CD4-positive, alpha-beta T cell treated with Interleukin-6 at 100 ng/mL for 8 hours (primary cell): Measurements from ENCODE around the gene WSB1.
"Not testable (repeated sequence)": the region's sequence is repeated elsewhere in the genome, so short reads cannot be mapped to it uniquely, and the experiment has no call there.

ENCODE experiments used
- DNase-seq: peaks from one replicate; pipeline ENCODE4 v3.0.0-alpha.2; 2020; ENCODE audit warnings: mixed read lengths, low spot score

Gene WSB1

DNA sequence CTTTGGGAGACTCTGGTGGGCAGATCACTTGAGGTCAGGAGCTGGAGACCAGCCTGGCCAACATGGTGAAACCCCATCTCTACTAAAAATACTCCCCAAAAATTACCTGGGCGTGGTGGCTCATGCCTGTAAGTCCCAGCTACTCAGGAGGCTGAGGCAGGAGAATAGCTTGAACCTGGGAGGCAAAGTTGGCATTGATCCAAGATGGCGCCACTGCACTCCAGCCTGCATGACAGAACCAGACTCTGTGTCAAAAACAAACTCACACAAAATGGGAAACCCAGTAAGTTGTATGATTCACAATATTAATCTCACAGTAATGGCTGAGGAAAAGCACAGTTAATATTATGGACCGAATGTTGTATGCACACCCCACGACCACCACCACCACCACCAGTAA is 24.3 kb downstream of the WSB1 start:
- no peak for DNase-seq

DNA sequence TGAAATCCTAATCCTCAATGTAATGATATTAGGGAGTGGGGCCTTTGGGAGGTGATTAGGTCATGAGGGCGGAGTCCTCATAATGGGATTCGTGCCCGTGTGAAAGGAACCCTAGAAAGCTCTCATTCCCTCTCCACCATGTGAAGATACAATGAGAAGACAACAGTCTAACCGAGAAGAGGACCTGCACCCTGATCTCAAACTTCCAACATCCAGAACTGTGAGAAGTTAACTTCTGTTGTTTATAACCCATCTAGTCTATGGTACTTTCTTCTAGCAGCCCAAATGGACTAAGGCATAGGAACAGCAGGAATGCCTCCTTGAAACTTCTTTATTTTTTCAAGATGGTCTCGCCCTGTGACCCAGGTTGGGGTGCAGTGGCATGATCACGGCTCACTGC is 24.7 kb downstream of the WSB1 start:
- DNase-seq: no peak

DNA sequence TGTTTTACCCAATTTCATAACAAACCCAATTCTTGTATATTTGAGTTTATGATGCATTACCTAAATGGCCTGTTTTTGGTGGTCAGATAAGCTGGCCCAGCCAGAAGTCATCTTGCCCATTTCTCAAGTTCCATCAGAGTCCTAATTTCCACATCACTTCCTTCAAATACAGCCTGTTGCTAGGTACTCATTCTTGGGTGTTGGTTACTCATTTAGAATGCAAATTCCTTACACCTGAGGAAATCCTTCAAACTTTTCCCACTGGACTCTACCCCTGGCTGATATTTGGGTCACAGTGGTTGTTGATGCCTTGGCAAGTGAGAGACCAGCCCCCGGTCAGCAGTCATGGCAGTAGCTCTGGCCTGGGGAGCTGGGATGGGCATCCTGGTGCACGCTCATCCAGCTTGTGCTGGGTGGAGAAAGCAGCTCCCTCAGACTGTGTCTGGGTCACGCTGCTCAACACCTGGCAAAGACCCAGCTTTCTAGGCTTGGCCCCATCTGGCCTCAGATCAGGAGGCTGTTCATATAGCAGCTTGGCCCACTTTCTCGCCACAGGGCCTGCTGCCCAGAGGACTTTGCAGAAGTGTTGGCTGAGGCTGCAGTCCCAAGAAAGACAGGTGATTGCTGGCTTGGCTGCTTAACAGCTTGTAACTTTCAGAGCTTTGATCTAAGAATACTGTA is 25.8 kb downstream of the WSB1 start:
- DNase-seq: no peak

DNA sequence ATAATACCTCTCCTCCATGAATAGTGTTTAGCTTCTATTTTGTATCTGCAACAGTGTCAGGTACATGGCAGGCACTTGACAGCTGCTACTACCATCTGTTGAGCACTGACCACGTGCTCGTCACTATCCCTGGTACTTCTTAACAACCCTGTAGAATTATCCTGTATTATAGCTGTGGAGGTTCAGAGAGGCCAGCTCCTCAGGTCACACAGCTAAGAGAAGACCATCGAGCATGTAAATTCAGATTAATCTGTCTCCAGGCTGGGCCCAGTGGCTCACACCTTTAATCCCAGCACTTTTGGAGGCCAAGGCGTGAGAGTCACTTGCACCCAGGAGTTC is 26.3 kb downstream of the WSB1 start:
- DNase-seq: no peak

DNA sequence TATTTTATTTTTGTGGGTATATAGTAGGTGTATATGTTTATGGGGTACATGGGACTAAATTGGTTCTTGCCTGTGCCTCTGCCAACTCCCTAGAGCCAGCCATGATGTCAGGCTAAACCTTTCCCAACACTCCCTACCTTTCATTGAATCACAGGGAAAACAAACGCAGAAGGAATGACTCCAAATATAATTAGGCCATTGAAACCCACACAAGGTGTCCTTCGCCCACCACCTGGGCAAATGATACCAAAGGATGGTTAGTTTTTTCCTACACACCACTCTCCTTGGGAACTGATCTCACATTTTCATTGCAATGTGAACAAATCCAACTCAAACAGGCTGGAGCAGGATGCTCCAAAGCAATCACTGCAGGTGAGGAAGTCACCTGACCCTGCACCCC is 27.5 kb downstream of the WSB1 start:
- DNase-seq: no peak

DNA sequence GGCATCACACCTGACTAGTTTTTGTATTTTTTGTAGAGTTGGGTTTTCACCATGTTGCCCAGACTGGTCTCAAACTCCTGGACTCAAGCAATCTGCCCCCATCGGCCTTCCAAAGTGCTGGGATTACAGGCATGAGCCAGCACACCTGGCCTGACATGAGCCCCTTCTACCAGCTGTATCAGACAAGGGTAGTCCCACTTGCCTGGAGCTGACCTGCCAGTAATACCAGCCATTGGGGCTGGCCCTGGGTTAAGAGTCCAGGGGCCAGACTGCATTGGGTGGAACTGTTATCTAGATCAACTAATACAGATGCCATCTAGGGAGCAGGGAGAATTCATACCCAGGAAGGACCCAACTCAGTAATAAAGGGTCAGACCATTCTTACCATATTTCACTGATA is 28.1 kb downstream of the WSB1 start:
- DNase-seq: no peak

- DNase-seq: no peak
Measured at GRCh38 chr17:27322690-27323508, 29.0 kb downstream of the WSB1 start.

- no peak for DNase-seq
Measured at GRCh38 chr17:27323538-27324215, 29.8 kb downstream of the WSB1 start.

- no peak for DNase-seq
Measured at GRCh38 chr17:27324771-27325339, 30.9 kb downstream of the WSB1 start.

DNA sequence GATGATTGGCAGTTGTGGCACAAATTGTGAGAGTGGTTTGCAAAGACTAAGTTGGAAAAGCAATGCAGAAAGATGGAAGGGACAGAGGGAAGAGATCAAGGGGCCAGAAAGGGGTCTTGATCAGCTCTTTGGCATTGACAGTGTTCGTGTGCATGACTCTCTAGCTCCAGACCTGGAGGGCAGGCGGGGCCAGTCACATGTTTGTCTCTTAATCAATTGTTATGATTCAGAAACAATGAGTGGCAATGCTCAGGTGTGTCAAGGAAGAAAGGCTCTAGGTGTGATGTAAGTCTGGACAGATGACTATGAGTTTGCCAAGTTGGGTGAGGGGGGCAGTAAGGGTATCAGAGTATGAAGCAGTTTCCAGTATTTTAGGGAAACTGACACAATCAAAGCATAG is 32.1 kb downstream of the WSB1 start:
- no peak for DNase-seq

DNA sequence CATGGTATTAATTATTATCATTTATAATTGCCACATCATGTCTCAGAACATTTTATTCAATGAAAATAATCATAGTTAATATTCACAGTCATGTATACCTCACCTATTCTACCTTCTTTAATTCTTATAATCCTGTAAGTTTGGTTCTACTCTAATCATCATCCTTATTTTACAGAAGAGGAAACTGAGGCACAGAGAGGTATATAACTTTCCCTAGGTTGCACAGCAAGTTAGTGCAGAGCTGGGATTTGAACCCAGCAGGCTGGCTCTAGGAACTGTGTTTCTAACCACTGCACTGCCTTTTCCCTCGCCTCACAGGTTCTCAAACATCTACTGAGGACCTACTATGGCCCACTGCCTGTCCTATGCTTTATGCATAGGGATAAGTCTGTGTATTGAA is 32.7 kb downstream of the WSB1 start:
- DNase-seq: no peak

DNA sequence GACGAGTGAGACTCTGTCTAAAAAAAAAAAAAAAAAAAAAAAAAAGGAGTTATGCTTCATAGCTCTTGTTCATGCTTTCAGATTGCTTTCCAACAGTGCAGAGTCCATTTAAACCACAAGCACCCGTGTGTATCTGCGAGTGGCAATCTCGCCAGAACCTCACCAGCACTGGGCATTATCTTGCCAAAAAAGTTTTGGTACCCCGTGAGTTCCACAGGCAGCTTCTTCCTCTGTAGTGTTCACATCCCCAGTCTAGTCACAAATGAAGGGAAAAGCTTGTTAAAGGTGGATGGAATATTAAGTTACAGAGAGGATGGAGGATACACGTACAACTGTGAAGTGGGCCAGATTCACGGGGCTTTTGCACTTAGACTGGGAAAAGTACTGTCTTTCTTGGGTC is 33.5 kb downstream of the WSB1 start:
- DNase-seq: no peak

DNA sequence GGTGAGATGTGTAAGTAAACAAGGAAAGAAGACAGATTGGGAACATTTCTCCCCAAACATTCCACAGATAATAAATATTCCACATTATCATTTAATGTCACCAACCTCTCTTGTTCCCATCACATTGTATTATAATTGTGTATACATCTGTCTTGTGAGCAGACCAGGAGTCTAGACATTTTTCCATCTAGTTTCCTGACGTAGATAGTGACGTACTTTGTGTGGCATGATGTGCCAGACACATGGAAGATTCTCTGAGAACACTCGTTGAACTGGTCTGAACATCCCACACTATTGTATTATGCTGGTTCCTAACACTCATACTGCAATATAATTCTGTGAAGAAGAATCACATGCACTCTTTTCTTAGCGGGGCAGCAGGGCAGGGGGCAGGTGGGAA is 34.0 kb downstream of the WSB1 start:
- no peak for DNase-seq

- DNase-seq: not testable (repeated sequence)
Measured at GRCh38 chr17:27328686-27329085, 34.8 kb downstream of the WSB1 start.

DNA sequence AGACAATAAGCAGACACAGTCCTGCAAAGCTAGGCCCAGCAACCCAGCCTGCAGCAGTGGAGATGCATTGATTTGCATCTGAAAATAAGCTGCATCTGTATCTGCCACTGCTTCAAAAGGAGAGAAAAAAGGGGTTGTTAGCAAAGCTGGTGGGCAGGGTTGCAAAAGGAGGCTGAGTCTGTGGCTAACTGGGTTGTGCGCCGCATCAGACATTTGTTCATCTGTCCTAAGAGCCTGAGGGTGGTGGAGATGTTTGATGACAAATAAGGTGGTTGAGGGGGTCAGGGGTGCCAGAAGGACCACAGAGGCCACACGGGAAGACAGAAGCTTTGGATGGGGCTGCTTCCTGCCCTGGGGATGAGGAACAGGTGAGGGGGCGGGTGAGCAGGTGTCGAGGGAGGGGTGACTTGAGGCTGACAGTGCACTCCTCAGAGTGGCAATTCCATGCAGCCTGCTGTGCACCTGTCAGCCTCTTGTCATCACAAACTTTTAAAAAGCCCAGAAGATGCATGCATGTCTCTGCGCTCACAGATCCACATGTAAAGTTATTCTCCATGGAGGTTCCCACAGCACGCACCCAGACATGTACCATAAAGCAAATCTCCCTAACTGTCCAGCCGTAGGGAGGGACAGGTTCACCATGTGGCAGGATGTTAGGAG is 35.4 kb downstream of the WSB1 start:
- DNase-seq: no peak

DNA sequence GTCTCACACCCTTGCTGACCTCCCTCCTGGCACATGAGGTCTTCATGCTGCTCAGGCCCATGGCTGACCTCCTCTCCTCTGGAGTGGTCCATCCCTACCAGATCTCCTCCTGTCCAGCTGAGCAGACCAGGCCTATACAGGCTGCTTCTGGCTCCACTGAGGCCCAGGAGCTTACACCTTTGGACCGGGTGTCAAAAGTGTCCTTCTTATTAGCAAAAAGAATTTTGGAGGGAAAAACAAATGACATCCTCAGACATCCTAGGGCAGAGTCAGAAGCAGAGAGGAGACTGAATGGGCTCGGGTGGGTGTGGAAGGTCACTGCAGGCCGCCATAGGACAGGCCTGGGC is 38.1 kb downstream of the WSB1 start:
- DNase-seq: no peak

- peak; percentile 87 for DNase-seq
Measured at GRCh38 chr17:27332485-27333409, 38.8 kb downstream of the WSB1 start.

DNA sequence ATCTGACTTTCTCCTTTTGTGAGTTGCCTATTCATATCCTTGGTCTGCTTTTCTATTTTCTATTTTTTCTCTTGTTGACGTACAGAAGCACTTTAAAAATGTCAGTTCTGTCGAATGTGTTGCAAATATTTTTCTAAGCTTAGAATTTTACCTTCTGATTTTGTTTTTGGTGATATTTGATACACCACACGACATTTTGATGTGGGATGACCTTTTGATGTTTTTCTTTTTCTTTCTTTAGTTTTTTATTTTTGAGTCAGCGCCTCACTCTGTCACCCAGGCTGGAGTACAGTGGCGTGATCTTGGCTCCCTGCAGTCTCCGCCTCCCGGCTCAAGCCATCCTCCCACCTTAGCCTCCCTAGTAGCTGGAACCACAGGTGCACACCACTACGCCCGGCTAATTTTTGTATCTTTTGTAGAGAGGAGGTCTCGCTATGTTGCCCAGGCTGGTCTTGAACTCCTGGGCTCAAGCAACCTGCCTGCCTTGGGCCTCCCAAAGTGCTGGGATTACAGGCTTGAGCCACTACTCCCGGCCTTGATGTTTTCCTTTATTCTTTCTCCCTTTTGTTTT is 39.6 kb downstream of the WSB1 start:
- DNase-seq: no peak

- DNase-seq: no peak
Measured at GRCh38 chr17:27336184-27336583, 42.3 kb downstream of the WSB1 start.

DNA sequence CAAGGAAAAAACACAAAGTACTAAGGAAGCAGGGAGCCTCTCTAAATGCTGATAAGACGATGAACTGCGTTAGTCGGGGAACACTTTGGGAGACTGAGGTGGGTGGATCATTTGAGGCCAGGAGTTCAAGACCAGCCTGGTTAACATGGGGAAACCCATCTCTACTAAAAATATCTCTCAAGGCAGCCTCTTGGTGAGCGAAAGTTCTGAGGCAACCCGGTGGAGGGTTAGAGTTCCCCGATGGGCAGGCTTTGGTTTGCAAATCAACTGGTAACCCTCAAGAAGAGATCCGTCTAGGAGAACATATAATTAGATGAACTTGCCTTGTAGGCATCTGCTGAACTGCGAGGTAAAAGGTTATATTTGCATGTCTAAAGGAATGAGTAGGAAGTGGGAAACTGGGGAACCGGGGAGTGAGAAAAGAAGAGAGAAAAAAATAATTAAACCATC is 44.6 kb downstream of the WSB1 start:
- no peak for DNase-seq
